HG02759 (cell line): Measurements from ENCODE around the gene ADGRG1.

Experiments
- ATAC-seq: cut with Tn5 transposase; IDR thresholded peaks from one replicate; pipeline ENCODE4 v1.9.1; 2021; ENCODE audit warnings: mild to moderate bottlenecking, moderate library complexity; ENCODE audit not compliant: unreplicated experiment

ADGRG1 gene

GRCh38 chr16:57633383-57634064 is 5.1 kb downstream of the ADGRG1 start:
- no peak for ATAC-seq

- no peak for ATAC-seq
Measured at GRCh38 chr16:57634171-57634570, 5.7 kb downstream of the ADGRG1 start.

- no peak for ATAC-seq
Measured at GRCh38 chr16:57635266-57636097, 7.1 kb downstream of the ADGRG1 start.

- no peak for ATAC-seq
Measured at GRCh38 chr16:57636184-57636583, 7.8 kb downstream of the ADGRG1 start.

GRCh38 chr16:57637020-57637419 is 8.6 kb downstream of the ADGRG1 start:
- ATAC-seq: no peak

DNA sequence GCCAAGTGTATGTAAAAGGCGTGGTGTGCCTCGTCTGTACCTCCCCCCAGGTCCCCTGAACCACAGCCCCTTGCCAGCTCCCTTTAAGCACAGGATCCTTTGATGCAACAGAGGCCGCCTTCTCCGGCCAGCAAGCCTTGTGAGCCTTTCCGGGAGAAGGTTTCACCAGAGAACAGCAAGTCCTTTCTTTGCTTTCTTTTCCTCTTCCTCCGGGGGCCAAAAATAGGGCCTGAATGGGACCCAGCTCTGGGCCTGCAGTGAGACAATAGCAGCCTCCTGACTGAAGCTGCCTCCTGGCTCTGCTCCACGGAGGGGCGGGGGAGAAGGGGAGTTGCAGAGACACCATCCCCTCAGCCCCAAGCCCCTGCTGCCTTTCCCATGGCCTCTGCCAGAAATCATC is 9.0 kb downstream of the ADGRG1 start:
- no peak for ATAC-seq

- no peak for ATAC-seq
Measured at GRCh38 chr16:57637965-57638364, 9.5 kb downstream of the ADGRG1 start.

DNA sequence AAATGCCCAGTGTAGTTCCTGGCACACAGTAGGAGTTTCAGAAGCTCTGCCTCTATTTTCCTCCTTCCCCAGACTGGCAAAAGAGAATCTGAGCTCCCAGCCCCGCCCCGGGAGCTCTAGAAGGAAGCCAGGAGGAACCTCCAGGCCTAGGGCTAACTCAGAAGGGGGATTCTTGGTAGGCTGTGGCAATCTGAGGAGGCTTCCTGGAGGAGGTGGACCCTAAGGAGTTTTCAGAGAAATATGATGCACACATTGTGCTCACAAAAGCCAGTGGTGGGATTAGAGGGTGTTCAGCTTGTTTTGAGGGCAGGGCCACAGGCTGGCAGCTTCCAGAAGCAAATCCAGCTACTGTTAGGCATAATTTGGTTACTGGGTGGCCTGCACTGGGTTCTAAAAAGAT is 10.0 kb downstream of the ADGRG1 start:
- no peak for ATAC-seq

DNA sequence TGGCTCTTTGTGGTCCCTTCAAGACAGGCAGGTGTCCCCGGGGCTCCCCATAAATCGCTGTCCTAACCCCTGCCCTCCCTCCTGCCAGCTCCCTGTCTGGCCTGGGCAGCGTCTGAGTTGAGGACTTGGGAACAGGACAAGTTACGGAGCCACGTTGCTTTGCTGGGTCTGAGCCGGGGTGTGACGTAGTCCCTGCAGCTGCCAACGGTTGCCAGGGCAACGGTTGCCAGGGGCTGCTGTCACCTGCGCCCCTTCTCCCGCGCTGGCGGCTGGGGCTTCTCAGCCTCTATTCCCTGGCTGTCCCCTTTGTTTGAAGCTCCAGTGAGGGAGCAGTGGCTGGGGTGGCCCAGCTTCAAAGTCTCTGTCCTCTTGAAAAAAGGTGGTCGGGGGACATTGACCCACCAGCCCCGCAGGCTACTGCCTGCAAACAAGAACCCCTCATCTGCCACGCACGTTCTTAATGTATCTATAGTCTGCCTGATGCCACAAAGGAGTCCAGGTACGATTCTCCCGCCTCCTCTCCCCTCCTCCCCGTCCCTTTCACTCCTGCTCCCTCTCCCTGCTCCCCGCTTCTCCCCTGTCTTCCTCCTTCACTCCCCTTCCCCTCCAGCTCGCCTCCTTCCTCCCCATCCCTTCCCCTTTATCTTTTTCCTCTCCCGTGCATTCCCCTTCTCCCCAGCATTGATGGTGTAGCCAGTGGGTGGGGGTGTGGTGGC is 10.9 kb downstream of the ADGRG1 start:
- no peak for ATAC-seq

DNA sequence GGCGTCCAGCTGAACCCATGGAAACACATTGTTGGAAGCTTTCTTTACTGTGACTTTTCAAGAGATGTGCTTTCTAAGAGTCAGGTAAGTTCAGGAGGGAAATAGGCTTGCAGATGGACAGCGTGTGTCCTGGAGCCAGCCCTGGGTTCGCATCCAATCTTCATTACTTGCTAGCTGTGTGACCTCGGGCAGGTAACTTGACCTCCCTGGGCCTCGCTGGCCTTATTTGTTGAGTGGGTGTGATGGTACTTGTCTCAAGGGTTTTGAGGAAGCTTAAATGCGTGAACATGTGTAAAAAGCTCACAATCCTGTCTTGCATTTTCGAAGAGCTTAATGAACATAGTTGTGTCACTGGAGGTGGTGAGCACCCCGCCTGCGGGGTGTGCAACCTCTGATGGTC is 11.8 kb downstream of the ADGRG1 start:
- no peak for ATAC-seq

DNA sequence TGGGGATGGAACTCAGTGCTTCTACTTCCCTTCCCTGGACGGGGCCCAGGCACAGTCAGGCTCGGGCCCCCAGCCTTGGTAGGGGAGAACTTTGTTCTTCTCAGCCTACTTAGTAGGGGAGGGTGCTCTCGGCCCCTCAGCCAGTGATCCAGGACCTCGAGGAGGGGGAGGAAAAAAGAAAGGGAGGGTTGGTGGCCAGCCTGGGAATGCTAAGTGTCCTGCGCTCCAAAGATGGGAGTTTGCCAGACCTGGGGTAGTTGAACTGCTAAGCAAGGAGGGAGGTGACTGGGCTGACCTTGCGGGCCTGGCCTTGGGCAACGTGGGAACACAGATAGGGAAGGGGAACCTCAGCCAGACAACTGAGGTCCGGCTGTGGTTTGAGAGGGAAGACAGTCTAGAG is 12.2 kb downstream of the ADGRG1 start:
- no peak for ATAC-seq

GRCh38 chr16:57642160-57643135 is 14.0 kb downstream of the ADGRG1 start:
- no peak for ATAC-seq

DNA sequence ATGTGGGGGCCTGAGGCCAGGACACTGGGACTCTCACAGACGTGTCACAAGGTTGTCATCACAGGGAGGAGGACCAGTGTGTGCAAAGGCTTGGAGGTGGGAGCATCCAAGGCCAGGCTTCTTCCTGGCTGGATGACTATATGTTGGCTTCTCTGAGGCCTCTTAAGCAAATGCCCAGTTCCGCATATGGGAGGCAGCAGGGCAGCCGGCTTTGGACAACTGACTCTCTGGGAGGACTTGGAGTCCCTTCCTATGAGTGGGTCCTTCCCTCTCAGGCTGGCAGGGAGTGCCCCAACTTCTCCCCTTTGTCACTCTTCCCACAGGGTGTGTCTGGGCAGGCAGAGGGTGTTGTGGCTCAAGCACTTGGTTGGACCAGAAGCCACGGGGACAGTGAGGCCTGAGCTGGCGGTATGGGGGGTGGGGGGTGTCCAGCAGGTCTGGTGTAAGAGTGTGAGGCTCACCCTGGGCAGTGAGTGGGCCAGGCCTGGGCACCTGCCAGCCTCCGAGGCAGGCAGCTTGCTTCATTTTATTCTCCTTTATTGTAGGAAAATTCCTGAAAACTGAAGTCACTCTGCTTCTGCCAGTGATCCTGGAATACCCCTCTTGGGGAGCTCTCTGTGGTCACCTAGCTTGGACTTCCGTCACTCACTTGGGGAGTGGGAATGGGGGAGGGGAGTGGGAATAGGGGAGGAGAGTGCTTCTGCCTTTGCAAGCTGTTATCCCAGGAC is 14.9 kb downstream of the ADGRG1 start:
- ATAC-seq: no peak

GRCh38 chr16:57643910-57644309 is 15.5 kb downstream of the ADGRG1 start:
- ATAC-seq: no peak

GRCh38 chr16:57644383-57645014 is 16.1 kb downstream of the ADGRG1 start:
- no peak for ATAC-seq

- ATAC-seq: no peak
Measured at GRCh38 chr16:57645169-57645568, 16.7 kb downstream of the ADGRG1 start.

GRCh38 chr16:57645691-57646387 is 17.4 kb downstream of the ADGRG1 start:
- no peak for ATAC-seq

DNA sequence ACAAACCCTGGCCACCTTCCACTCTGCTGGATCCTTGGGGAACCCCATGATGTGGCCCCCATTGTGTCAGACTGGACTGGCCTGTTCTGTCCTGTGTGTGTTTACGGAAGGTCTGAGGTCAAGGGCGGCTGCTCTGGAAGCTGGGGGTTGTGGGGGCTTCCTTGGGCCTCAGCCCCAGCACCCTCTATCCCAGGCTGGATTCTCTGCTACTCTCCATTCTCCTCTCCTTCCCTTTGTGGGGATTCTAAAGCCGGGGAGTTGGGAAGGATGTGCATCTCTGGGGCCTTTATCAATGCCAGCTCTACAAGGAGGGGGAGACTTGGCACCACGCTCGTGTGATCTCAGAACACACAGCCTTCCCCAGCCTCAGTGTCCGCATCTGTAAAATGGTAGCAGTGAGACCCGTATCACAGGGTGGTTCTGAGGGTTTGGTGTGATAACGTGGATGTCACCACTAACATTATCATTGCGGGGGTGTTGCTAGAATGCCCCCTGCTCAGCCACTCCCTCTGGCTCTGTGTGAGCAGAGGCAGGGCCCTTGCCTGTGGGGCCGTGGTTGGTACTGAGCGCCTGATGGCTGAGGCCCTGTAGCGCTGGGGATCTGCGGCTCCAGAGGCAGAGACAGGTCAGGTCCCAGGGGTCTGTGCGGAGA is 18.1 kb downstream of the ADGRG1 start:
- no peak for ATAC-seq
